Measurements from ENCODE around the gene EFEMP1.

DNA sequence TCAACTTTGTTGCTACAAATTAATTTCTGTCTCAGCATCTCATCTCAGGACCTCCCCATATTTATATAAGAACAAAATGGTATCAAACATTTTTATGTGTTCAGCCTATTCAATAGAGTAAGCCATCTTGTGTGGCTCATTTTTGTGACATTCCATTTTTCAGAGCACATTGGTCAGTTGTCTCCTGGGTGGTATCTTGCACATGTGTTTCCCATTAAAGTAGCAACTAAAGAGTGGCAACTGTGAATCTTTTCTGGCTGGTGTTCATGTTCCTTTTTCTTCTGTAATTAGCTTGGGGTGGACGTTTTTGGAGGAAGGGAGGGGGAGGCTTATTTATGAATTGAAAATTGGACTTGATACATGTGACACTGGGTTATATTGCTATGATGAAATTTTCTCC is 45.4 kb upstream of the EFEMP1 start:
- TF ChIP-seq, protein P1, sequence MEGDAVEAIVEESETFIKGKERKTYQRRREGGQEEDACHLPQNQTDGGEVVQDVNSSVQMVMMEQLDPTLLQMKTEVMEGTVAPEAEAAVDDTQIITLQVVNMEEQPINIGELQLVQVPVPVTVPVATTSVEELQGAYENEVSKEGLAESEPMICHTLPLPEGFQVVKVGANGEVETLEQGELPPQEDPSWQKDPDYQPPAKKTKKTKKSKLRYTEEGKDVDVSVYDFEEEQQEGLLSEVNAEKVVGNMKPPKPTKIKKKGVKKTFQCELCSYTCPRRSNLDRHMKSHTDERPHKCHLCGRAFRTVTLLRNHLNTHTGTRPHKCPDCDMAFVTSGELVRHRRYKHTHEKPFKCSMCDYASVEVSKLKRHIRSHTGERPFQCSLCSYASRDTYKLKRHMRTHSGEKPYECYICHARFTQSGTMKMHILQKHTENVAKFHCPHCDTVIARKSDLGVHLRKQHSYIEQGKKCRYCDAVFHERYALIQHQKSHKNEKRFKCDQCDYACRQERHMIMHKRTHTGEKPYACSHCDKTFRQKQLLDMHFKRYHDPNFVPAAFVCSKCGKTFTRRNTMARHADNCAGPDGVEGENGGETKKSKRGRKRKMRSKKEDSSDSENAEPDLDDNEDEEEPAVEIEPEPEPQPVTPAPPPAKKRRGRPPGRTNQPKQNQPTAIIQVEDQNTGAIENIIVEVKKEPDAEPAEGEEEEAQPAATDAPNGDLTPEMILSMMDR (IDR thresholded peaks at IDR 0.05; ENCODE audit: low read depth, low read length, missing input control) = no peak
- TF ChIP-seq, protein P2, sequence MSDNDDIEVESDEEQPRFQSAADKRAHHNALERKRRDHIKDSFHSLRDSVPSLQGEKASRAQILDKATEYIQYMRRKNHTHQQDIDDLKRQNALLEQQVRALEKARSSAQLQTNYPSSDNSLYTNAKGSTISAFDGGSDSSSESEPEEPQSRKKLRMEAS (IDR thresholded peaks at IDR 0.05) = no peak
- no peak for TF ChIP-seq YY1 (IDR thresholded peaks at IDR 0.05)
- no peak for TF ChIP-seq GABPA (IDR thresholded peaks at IDR 0.05 in 1 of 2, conservative IDR thresholded peaks at IDR 0.05 in 1 of 2)
- TF ChIP-seq, protein P3, sequence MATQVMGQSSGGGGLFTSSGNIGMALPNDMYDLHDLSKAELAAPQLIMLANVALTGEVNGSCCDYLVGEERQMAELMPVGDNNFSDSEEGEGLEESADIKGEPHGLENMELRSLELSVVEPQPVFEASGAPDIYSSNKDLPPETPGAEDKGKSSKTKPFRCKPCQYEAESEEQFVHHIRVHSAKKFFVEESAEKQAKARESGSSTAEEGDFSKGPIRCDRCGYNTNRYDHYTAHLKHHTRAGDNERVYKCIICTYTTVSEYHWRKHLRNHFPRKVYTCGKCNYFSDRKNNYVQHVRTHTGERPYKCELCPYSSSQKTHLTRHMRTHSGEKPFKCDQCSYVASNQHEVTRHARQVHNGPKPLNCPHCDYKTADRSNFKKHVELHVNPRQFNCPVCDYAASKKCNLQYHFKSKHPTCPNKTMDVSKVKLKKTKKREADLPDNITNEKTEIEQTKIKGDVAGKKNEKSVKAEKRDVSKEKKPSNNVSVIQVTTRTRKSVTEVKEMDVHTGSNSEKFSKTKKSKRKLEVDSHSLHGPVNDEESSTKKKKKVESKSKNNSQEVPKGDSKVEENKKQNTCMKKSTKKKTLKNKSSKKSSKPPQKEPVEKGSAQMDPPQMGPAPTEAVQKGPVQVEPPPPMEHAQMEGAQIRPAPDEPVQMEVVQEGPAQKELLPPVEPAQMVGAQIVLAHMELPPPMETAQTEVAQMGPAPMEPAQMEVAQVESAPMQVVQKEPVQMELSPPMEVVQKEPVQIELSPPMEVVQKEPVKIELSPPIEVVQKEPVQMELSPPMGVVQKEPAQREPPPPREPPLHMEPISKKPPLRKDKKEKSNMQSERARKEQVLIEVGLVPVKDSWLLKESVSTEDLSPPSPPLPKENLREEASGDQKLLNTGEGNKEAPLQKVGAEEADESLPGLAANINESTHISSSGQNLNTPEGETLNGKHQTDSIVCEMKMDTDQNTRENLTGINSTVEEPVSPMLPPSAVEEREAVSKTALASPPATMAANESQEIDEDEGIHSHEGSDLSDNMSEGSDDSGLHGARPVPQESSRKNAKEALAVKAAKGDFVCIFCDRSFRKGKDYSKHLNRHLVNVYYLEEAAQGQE (IDR thresholded peaks at IDR 0.05) = no peak
- TF ChIP-seq, protein P4, sequence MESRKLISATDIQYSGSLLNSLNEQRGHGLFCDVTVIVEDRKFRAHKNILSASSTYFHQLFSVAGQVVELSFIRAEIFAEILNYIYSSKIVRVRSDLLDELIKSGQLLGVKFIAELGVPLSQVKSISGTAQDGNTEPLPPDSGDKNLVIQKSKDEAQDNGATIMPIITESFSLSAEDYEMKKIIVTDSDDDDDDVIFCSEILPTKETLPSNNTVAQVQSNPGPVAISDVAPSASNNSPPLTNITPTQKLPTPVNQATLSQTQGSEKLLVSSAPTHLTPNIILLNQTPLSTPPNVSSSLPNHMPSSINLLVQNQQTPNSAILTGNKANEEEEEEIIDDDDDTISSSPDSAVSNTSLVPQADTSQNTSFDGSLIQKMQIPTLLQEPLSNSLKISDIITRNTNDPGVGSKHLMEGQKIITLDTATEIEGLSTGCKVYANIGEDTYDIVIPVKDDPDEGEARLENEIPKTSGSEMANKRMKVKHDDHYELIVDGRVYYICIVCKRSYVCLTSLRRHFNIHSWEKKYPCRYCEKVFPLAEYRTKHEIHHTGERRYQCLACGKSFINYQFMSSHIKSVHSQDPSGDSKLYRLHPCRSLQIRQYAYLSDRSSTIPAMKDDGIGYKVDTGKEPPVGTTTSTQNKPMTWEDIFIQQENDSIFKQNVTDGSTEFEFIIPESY (IDR thresholded peaks at IDR 0.05) = no peak
- TF ChIP-seq TAF1 (conservative IDR thresholded peaks at IDR 0.05) = no peak
- TF ChIP-seq, protein P5, sequence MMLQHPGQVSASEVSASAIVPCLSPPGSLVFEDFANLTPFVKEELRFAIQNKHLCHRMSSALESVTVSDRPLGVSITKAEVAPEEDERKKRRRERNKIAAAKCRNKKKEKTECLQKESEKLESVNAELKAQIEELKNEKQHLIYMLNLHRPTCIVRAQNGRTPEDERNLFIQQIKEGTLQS (IDR thresholded peaks at IDR 0.05) = no peak
- no peak for TF ChIP-seq RXRA (IDR thresholded peaks at IDR 0.05)
- no peak for TF ChIP-seq NR2F2 (IDR thresholded peaks at IDR 0.05)
